Measurements from ENCODE around the gene CDYL2.

CDYL2 gene

DNA sequence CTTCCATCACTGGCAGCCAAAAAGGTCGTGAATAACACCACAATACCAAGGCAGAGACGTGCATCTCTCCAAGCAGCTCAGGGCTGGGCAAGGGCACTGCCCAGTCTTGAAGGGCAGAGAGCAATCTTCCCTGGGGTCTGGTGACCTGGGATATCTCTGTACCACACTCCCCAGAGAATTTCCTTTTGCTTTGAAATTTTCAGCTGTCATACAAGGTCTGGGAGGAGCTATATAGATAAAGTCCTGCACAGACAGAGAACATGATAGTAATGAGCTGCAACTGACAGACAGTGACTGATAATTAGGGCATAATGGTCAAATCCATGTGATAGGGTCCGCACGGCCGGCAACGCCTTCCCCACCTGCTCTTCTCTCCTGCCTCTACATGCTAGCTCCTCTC, 195.5 kb downstream of the CDYL2 start:
- Histone ChIP-seq H3K4me1 (ENCODE audit: control insufficient read depth in 1 of 2, insufficient read depth in 1 of 2, low read depth in 1 of 2, low read length in 1 of 2) (no peaks in the 10 kb centered on the region), H3K36me3 (peaks cover 67% of the 10 kb centered on the region), H3K4me3 (ENCODE audit: low read depth in 1 of 2, low read length in 1 of 2) (no peak overlapping the region), H3K27ac (no peak overlapping the region), H3K9me3 (no peaks in the 10 kb centered on the region), H3K27me3 (no peaks in the 10 kb centered on the region)
- TF ChIP-seq, protein P1, sequence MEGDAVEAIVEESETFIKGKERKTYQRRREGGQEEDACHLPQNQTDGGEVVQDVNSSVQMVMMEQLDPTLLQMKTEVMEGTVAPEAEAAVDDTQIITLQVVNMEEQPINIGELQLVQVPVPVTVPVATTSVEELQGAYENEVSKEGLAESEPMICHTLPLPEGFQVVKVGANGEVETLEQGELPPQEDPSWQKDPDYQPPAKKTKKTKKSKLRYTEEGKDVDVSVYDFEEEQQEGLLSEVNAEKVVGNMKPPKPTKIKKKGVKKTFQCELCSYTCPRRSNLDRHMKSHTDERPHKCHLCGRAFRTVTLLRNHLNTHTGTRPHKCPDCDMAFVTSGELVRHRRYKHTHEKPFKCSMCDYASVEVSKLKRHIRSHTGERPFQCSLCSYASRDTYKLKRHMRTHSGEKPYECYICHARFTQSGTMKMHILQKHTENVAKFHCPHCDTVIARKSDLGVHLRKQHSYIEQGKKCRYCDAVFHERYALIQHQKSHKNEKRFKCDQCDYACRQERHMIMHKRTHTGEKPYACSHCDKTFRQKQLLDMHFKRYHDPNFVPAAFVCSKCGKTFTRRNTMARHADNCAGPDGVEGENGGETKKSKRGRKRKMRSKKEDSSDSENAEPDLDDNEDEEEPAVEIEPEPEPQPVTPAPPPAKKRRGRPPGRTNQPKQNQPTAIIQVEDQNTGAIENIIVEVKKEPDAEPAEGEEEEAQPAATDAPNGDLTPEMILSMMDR (IDR thresholded peaks at IDR 0.05) = no peak

DNA sequence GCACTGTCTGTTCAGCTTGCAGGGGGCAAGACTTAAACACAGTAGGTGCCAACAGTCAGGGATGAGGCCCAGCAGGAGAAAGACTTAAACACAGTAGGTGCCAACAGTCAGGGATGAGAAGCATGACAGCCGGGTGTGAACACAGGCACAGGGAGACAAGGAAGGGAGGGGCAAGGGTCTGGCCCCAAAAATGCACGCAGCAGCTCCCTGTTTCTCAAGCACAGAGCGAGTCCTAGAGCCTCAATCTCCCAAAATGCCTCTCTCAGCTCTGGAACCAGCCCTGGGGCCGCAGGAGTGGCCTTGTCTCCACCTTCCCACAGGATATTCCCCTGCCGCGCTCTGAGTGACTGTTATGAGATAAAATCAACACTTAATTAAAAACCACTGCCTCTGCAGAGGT, 197.2 kb downstream of the CDYL2 start:
- H3K36me3 ChIP-seq = peaks cover 67% of the 10 kb centered on the region
- no peaks in the 10 kb centered on the region for H3K4me1 ChIP-seq (ENCODE audit: control insufficient read depth in 1 of 2, insufficient read depth in 1 of 2, low read depth in 1 of 2, low read length in 1 of 2)
- H3K4me3 ChIP-seq (ENCODE audit: low read depth in 1 of 2, low read length in 1 of 2) = no peak overlapping the region
- no peaks in the 10 kb centered on the region for H3K9me3 ChIP-seq
- TF ChIP-seq, protein P1 (IDR thresholded peaks at IDR 0.05) = no peak
- no peaks in the 10 kb centered on the region for H3K27me3 ChIP-seq
- no peak overlapping the region for H3K27ac ChIP-seq

DNA sequence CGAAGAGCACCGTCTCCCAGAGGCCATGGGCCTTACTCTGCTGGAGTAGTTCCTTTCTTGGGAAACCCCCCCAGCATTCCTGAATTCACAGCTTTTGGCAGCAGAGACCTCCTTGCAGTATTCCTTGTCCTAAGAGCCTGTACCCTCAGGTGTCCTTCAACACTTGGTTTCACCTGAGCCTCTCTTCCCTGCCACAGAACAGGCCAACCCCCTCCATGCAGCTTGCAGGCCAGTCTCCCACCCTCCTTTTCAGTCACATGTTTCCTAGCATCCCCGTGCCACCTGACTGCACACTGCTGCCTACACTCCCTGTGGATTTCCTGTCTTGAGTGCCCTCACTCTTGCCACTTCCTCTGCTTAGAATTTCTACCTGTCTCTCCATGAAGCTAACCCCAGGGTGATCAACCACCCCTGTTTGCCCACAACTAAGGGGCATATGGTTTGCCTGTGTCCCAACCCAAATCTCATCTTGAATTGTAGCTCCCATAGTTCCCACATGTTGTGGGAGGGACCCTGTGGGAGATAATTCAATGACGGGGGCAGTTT, 198.1 kb downstream of the CDYL2 start:
- Histone ChIP-seq H3K36me3 (peaks cover 58% of the 10 kb centered on the region), H3K27me3 (no peaks in the 10 kb centered on the region), H3K4me1 (ENCODE audit: control insufficient read depth in 1 of 2, insufficient read depth in 1 of 2, low read depth in 1 of 2, low read length in 1 of 2) (no peaks in the 10 kb centered on the region), H3K27ac (no peak overlapping the region), H3K4me3 (ENCODE audit: low read depth in 1 of 2, low read length in 1 of 2) (no peak overlapping the region), H3K9me3 (no peaks in the 10 kb centered on the region)
- TF ChIP-seq, protein P1 (IDR thresholded peaks at IDR 0.05) = no peak

DNA sequence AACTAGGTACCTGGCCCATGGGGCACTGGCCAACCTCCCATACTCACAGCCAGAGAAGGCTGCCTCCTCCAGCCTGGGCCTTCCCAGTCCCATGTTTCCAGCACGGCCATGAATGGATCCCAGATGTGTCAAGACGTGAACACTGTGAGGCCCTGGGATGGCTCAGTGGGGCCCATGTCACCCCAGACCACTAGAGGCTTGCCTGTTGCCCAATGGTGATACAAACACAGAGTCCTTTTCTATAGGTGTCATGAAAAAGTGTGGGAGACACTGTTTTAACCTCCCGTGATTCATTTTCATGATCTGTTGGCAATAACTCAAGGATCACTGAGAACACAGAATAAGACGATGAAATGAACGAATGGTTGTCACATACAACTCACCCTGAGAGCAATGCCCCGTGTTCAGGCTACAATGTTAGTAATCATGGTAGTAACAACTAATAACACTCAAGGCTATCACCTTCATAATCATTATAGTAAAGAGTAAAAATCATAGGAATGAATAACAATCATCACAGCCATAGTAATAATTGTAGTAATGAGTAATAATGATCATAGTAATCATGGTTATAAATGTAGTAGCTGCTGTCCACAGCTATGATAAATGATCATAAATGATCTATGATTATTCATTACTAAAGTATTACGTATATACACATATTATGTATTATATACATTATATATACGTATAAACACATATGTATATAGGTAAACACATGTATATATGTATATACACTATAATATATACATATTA, 199.6 kb downstream of the CDYL2 start:
- H3K4me1 ChIP-seq (ENCODE audit: control insufficient read depth in 1 of 2, insufficient read depth in 1 of 2, low read depth in 1 of 2, low read length in 1 of 2) = no peaks in the 10 kb centered on the region
- TF ChIP-seq, protein P1 (IDR thresholded peaks at IDR 0.05) = no peak
- no peak overlapping the region for H3K4me3 ChIP-seq (ENCODE audit: low read depth in 1 of 2, low read length in 1 of 2)
- H3K9me3 ChIP-seq = no peaks in the 10 kb centered on the region
- H3K27me3 ChIP-seq = no peaks in the 10 kb centered on the region
- peaks cover 44% of the 10 kb centered on the region for H3K36me3 ChIP-seq
- H3K27ac ChIP-seq = no peak overlapping the region

DNA sequence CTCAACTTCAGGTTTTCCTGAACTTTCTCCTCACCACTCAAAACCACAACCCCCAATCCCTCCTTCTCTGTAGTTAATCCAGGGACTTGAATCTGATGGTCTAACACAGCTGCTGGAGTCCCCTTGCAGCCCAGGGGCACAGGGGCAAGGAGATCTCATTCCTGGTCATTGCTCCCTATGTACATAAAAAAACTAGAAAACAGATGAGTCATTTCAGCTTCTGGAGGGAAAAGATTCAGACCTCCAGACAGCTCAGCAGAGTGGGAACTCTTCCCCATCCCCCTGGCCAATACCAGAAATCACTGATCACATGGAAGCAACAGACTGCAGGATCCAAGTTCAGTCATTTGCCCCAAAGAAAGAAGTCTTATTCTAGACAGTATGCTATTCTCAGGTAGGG, 201.5 kb downstream of the CDYL2 start:
- Histone ChIP-seq H3K36me3 (peaks cover 27% of the 10 kb centered on the region), H3K27ac (no peak overlapping the region), H3K4me1 (ENCODE audit: control insufficient read depth in 1 of 2, insufficient read depth in 1 of 2, low read depth in 1 of 2, low read length in 1 of 2) (no peaks in the 10 kb centered on the region), H3K9me3 (no peaks in the 10 kb centered on the region), H3K27me3 (no peaks in the 10 kb centered on the region), H3K4me3 (ENCODE audit: low read depth in 1 of 2, low read length in 1 of 2) (no peak overlapping the region)
- TF ChIP-seq, protein P1 (IDR thresholded peaks at IDR 0.05) = no peak
